ENCODE results near the gene KCNK3. TPM values are rescaled to one million over a fixed set of nuclear protein-coding genes. Genes with fewer than 3 reads are reported as not detected.

Gene KCNK3
- total RNA-seq: 0.44 TPM in 1 of 2 replicates, not detected in the other

DNA sequence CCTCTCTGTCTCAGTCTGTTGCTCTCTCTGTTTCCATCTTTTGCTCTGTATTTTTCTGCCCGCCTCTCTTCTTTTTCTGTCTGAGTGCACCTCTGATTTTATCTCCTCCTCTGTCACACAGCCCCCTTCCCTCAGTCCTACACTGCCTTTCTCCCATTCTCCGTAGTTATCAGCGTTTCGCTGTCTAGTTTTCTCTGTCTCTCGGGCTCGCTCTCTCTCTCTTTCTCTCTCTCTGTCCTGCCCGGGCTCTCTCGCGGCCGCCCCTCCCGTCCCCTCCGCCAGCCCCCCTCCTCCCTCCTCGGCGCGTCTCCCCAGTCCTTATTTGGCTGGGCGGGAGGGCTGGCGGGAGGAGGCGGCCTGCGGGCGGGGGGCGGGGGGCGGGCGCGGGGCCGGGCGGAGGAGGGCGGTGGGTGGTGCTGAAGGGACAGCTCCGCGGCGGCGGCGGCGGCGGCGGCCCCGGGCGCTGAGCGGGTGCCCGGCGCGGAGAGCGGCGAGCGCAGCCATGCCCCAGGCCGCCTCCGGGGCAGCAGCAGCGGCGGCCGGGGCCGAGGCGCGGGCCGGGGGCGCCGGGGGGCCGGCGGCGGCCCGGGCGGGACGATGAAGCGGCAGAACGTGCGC is at the start of gene KCNK3:
Gene KCNK3 (plus strand): TSS at position 444 of the 618 bp plus-strand sequence. CDS start 154 bp downstream, at position 598.

DNA sequence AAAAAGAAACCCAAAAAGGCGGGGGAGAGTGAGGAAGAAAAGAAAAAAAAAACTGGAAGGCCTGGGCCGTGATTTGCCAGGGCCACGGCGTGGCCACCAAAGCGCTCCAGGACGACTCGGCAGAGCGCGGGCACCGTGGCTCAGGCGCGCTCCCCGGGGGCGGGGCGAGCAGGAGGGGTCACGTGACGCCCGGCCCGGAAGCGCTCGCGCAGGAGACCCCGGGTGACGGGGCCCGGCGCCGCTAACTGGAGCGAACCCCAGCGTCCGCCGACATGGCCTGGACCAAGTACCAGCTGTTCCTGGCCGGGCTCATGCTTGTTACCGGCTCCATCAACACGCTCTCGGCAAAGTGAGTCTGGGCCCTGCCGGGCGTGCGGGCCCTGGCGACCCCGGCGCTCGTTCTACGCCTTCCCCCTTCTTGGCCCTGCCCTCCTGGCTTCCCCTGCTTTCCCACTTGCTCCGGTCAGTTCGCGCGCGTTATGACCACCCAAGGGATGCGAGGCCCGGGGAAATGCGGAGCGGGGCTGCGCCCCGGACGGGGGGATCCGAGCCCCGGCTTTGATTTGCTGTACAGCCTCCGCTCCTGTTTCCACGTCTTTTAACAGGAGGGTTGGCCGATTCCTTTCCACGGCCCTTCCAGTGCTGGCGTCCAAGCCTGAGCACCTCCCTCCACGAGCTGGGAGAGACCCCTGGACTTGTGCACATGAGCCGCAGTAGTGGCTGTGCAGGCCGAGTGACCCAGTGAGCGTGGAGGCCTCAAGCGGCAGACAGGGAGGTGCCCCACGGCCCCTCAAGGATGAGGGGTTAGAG is 71.8 kb downstream of the KCNK3 start, which contains the start of gene SLC35F6:
Gene SLC35F6 (plus strand): TSS at position 207 of the 810 bp plus-strand sequence. CDS start 66 bp downstream, at position 273.

Other genes starting within 250 kb of the KCNK3 start
- gene OTOF, start 214.6 kb upstream of the KCNK3 start, total RNA-seq: under 0.01 and 0.66 TPM in 2 replicates
- gene CIB4, start 51.4 kb upstream of the KCNK3 start, total RNA-seq: not detected in 2 replicates
- 25.3 and 36.1 TPM in 2 replicates for gene SLC35F6, start 71.6 kb downstream of the KCNK3 start, total RNA-seq
- gene CENPA, start 93.3 kb downstream of the KCNK3 start, total RNA-seq: 7.7 and 32.9 TPM in 2 replicates
- not detected in 2 replicates for gene DPYSL5, start 155.4 kb downstream of the KCNK3 start, total RNA-seq